Hematopoietic multipotent progenitor cell treated with erythropoietin and hydrocortisone succinate and interleukin-3 and kit ligand, for 6 days (in vitro differentiated cells): ENCODE results near the gene VLDLR.

Source experiments
- DNase-seq: peaks from one replicate; pipeline ENCODE4 v3.0.0-alpha.2; 2015

Gene VLDLR

GRCh38 chr9:2622461-2623287, 1.1 kb downstream of the VLDLR start:
- DNase-seq = peak; percentile 14

GRCh38 chr9:2623288-2624050, 1.9 kb downstream of the VLDLR start:
- DNase-seq = peak; percentile 9

DNA sequence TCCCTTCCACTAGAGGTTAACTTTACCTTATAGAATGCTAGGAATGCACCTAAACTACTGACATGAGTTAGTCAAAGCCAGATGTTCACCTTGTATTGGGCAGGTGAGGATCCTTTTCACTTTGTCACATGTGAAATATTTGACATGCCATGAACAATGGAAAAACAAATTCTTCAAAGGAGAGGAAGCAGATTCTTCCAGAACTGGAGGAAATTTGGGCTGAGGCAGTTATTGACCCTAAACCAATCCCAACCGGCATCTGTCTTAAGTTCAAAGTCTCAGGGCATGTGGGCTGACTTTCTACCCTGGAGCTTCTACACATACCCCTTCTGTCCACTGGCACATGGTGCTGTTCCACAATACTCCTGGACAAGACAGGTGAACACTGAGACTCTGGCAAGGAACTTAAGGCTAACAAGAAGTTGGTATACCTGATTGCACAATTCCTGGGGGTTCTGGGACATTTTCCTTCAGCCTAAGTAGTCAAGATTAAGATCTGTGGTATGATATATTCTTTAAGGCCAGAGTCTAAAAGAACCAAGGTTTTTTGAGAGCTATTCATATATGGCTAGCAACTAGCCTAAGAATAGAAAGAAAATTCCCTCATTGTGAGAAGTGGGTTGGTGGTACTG, 2.6 kb downstream of the VLDLR start:
- DNase-seq = no peak

DNA sequence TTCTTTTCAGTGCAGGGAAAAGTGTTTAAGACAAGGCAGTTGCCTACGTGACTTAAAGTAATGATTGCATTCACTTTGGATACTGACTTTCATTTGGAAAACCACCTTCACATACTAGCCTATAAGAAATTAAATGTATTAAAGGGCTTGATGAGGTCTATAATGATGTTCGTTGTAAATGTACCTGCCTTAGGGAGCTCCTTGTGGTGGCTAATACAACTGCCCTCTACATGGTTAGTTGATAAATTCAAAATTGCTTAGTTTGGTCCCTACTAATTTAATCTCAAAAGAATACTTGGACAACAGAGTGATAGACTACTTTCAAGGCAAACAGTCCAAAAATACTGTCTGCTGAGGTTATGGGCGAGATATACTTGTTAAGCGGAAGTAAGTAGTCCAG, 3.8 kb downstream of the VLDLR start:
- no peak for DNase-seq

GRCh38 chr9:2628919-2629318, 7.3 kb downstream of the VLDLR start:
- no peak for DNase-seq

GRCh38 chr9:2630158-2630557, 8.6 kb downstream of the VLDLR start:
- no peak for DNase-seq

GRCh38 chr9:2631263-2631662, 9.7 kb downstream of the VLDLR start:
- DNase-seq = no peak

GRCh38 chr9:2634153-2634552, 12.6 kb downstream of the VLDLR start:
- DNase-seq = no peak

DNA sequence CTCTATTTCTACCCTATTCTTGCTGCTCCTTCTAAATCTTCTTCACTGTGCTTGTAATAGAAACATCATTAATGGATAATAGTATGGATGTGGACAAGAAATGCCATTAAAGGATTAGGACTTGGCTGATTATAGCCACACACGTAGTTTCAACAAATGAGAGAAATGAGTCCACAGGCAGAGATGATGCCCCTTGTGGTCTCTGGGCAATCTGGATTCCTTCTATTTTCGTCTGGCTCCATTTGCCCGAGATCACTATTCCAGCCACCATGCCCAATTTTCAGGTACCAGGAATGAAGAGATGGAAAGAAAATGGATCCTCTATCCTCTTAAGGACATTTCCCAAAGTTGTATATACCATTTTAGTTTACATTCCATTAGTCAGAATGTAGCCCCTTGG, 13.2 kb downstream of the VLDLR start:
- DNase-seq = no peak

GRCh38 chr9:2635922-2636321, 14.3 kb downstream of the VLDLR start:
- DNase-seq = no peak

DNA sequence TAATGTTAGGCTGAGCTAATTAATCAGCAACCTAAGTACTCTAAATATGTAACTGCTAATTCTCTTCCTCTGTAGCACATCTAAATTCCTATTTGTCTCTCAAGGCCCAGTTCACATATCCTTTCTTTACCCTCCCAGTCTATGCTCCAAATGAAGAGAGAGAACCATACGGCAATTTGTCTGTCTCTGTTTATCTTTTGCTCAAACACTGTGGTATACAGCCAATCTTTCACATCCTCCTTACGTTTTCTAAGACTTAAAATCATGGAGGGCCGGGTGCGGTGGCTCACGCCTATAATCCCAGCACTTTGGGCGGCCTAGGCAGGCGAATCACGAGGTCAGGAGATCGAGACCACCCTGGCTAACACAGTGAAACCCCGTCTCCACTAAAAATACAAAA, 15.8 kb downstream of the VLDLR start:
- DNase-seq = no peak

DNA sequence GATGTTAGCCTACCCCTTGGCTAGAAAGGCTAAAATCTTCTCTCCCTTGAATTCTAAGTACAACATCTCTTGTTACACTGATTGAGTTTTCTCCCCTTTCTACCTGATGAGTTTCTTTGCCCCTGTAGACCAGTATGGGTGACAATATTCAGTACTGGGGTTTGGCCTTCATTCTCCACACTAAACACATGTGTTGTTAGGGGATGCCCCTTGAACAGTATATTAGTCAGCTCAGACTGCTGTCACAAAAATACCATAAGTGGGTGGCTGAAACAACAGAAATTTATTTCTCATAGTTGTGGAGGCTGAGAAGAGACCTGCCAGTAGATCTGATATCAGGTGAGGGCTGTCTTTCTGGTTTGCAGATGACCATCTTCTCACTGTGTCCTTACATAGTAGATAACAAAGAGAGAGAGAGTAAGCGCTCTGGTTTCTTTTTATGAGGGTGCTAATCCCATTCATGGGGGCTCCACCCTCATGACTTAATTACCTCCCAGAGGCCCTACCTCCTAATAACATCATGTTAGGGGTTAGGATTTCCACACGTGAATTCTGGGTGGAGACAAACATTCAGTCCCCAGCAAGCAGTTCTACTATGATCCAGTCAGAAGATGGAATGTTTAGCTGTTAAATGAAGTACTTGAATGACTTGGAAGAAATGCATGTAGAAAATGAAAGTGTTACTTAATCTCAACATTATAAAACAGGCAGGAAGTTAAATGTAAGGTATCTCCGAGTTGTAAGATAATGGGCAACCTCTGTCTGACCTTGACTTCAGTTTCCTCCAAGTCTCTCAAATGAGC, 17.5 kb downstream of the VLDLR start:
- no peak for DNase-seq

DNA sequence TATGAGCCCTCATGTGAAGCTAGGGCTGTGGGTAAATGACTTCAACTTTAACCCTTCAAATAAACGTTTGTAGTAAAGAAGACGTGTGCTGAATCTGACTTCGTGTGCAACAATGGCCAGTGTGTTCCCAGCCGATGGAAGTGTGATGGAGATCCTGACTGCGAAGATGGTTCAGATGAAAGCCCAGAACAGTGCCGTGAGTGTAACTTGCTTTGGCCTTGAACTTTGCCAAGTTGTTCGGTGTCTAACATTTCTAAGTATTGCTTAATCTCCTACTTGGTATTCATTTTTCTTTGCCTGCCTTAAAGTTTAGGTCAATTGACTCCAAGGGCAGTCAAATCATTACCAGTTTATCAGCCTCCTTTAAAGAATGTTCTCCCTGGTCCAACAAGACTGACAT, 18.2 kb downstream of the VLDLR start:
- DNase-seq = no peak

DNA sequence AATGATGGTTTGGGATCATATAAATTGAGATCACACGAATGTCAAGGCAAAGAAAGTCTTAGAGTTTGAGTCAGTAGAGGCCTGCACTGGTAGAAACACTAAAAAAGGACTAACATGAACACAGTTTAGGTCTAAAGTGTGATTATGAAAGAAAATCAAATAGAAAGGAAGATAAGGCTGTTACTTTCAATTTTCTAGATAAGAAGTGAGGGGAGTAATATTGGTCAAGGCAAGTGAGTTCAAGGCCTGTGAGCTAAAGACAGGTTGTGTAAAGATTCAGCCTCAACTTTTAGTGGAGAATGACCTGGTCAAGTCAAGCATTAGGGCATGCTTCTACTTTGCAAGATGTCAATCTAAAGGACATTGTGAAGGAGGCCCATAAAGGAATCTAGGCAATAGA, 19.0 kb downstream of the VLDLR start:
- DNase-seq = no peak

- DNase-seq = no peak
Observed at GRCh38 chr9:2641033-2641432, 19.4 kb downstream of the VLDLR start.

DNA sequence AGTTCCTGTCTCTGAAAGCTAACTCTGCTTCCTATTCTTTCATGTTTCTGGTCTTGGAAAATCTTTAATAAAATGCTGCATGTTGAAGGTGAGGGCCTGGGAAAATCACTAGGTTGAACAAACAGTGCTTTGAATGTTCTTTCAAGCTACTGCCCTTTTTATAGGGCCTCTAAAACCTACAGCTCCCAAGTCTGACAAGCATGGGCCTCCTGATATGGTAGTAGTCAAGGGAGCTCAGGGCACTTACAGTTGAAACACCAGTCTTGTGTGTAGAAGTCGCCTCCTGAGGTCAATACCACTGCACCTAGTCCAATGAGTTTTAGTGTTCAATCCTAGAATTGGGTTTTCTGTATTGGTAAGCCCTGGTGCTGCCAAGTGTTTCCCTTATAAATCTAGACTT, 20.5 kb downstream of the VLDLR start:
- no peak for DNase-seq

DNA sequence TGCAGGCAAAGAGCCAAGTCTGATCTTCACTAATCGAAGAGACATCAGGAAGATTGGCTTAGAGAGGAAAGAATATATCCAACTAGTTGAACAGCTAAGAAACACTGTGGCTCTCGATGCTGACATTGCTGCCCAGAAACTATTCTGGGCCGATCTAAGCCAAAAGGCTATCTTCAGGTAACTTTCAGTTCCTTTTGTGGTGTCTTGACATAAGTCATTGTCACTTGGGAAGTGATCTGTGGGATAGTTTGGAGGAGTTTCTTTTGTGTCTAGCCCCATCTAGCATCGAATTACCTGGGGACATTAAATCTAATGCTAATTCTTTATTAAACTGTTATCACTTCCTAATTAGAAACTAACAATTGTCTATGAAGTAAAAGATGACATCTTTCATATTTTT, 24.0 kb downstream of the VLDLR start:
- no peak for DNase-seq

DNA sequence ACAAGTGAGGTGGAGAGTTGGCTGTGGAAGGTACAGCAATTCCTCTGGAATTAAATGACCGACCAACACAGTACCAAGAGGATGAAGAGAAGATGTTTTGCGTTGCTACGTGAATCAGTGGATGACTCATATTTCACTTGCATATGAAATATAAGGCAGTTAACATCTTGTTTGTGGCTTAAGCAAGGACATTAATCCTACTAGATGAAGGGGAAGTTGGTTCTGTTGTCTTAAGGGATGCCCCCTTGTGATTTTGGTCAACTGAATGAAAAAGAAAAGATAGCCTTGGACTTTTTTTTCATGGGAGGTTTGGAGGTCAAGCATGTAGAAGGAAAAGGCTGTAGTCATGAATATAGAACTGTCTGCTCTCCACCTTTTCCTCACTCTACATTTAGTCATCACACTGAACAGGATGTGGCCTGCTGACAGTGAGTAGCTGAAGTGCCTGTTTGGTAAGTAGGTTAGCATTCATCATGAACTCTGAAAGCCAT, 33.9 kb downstream of the VLDLR start:
- peak; percentile 29 for DNase-seq

DNA sequence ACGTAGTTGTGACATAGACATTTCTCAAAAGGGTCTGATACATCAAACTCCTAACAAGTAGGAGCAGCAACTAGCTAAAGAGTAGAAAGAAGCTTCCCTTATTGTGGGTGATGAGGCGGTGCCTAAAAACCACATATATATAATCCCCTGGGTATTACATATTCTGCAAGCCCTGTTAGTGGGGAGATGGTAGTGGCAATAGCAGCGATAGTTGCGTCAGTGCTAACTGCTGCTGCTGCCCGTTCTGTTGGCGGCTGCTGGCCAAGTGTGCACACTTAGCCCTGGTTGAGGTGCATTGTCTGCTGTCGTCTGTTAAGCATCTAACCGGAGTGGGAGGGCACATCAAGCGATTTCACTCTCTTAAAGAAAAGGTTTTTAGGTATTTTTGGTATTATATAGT, 35.8 kb downstream of the VLDLR start:
- DNase-seq = peak; percentile 69

GRCh38 chr9:2662496-2662895, 40.9 kb downstream of the VLDLR start:
- DNase-seq = no peak

GRCh38 chr9:2663461-2664173, 42.0 kb downstream of the VLDLR start:
- DNase-seq = no peak
